H1 (cell line): ENCODE results near the gene CALHM3. TPM values are rescaled to one million over a fixed set of nuclear protein-coding genes. Genes with fewer than 3 reads are reported as not detected.

ENCODE experiments used
- EP300 ChIP-seq, 2 experiments: IDR thresholded peaks; 1 replicate in 1 of 2; 2 replicates in 1 of 2; pipeline ENCODE4 v1.6.1; 2011 to 2012; ENCODE audit warnings: low read depth in 2 of 2, low read length in 2 of 2, mild to moderate bottlenecking in 2 of 2, borderline replicate concordance in 1 of 2, inconsistent platforms in 1 of 2, moderate library complexity in 1 of 2
- SIRT6 ChIP-seq: IDR thresholded peaks from one replicate; pipeline ENCODE4 v1.7.1; 2012; ENCODE audit warnings: low read length, inconsistent platforms
- SP2 ChIP-seq: IDR thresholded peaks from 2 replicates; pipeline ENCODE4 v1.6.1; 2012; ENCODE audit warnings: mild to moderate bottlenecking, low read length, inconsistent platforms
- TAF1 ChIP-seq: IDR thresholded peaks from 2 replicates; pipeline ENCODE4 v1.6.1; 2011; ENCODE audit warnings: mild to moderate bottlenecking, low read depth, low read length
- TBP ChIP-seq: IDR thresholded peaks from 2 replicates; pipeline ENCODE4 v1.6.1; 2011; ENCODE audit warnings: low read depth, low read length, improper control_type of control experiment
- polyA plus RNA-seq, 7 experiments: library from polyadenylated mRNA; depleted of rRNA in 3 of 7; stranded (reverse) in 5 of 7; unstranded in 2 of 7; fragments of >200 nt in 5 of 7; fragments of 200-250 nt in 2 of 7; gene quantifications; 1 replicate in 5 of 7; 2 replicates in 1 of 7; 4 replicates in 1 of 7; pipeline versions ENCODE4 v1.2.1 to v1.2.3, GENCODE V29; 2011 to 2013; ENCODE audit warnings: missing spikeins in 2 of 7, mixed read lengths in 2 of 7
- total RNA-seq: library from RNA; stranded (reverse); fragmentation: NEBNext Ultra II Directional; extraction: Animal tissue kit (Norgen Biotek cat#: 25700); gene quantifications from 2 replicates; pipeline ENCODE4 v1.2.1, GENCODE V29; 2021

CALHM3 gene
- total and polyA plus RNA-seq, 2 of the 8 experiments (the other 6 are each of a cell fraction or from before 2014, with no cell fraction given) = 0.17 to 0.60 TPM

DNA sequence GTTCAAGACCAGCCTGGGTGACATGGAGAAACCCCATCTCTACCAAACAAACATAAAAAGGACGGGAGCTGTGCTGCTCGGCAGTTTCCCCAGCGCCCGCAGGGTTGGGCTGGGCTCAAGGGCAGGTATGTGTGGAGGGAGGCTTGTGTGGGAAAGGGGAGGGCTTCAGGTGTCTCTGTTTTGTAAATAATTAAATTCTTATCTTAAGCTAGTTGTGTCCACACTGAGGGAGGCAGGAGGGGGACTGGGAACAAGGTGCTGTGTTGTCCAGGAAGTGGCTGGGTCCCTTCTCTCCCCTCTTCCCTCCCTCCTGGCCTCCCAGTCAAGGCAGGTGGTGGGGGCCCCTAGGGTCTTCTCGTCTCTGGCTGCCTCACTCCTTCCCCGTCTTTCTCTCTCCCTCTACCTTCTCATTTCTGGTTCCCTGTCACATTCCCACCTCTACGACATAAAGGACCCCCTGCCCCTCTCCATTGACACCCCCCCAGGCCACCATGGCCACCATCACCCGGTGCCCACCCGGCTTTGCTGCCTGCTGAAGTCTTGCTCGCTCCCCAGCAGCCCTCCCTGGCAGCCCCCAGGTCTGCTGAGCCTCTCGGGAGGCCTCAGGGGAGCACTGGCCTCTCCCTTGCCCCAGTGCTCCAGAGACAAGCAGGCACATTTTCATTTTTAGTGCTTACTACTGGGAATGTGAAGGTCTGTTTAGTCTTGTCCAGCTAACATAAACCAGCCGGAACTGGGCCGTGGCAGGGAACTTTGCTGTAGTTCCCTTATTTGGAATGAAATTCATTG, 33.7 kb upstream of the CALHM3 start (continued):
- TF ChIP-seq TBP (no peak), SP2 (no peak), EP300 (IDR thresholded peaks at IDR 0.05; ENCODE audit: borderline replicate concordance in 1 of 2, low read depth in 2 of 2, low read length in 2 of 2) (no peak), SIRT6 (no peak), TAF1 (no peak)
